Cerebellar nuclear complex (tissue), 1 donor: ENCODE measurements around the gene DAP3.
A peak's percentile ranks its signal among the peaks of the same experiment; 100 is the strongest.
"Not testable (repeated sequence)": the region's sequence is repeated elsewhere in the genome, so short reads cannot be mapped to it uniquely, and the experiment has no call there.

Experiments used
- DNase-seq, 2 experiments: peaks; one replicate each; lab custom pipeline; 2025; lab: John Stamatoyannopoulos, UW

The DAP3 gene

GRCh38 chr1:155718524-155719115 lies 29.7 kb downstream of the DAP3 start:
- not testable (repeated sequence) for DNase-seq

GRCh38 chr1:155719703-155720102 lies 30.8 kb downstream of the DAP3 start:
- DNase-seq: no peak

DNA sequence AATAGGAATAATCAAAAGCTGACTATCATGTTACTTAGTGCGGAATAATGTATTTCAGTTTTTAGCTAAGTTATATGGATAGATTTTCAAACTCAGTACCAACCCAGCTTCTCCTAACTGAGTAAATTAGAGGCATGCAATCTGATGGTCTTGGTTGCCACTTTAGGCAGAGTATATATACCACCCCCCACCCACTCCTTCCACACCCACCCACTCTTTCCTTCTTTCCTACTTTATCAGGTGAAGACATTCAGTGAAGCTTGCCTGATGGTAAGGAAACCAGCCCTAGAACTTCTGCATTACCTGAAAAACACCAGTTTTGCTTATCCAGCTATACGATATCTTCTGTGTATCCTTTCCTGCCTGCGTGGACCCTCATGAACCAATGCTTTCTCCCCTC lies 36.3 kb downstream of the DAP3 start:
- no peak for DNase-seq

- no peak for DNase-seq
Measured at GRCh38 chr1:155729031-155729898, 40.4 kb downstream of the DAP3 start.

- no peak for DNase-seq
Measured at GRCh38 chr1:155740995-155741394, 52.1 kb downstream of the DAP3 start.

DNA sequence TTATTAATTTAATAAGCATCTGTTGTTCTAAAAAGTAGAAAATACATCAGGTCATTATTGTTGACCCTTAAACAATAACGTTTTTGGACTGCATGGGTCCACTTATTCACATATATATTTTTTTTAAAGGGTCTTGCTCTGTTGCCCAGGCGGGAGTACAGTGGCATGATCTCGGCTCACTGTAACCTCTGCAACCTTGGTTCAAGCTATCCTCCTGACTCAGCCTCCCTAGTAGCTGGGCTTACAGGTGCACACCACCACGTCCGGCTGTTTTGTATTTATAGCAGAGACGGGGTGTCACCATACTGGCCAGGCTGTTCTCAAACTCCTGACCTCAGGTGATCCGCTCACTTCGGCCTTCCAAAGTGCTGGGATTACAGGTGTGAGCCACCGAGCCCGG lies 53.0 kb downstream of the DAP3 start:
- DNase-seq: no peak

DNA sequence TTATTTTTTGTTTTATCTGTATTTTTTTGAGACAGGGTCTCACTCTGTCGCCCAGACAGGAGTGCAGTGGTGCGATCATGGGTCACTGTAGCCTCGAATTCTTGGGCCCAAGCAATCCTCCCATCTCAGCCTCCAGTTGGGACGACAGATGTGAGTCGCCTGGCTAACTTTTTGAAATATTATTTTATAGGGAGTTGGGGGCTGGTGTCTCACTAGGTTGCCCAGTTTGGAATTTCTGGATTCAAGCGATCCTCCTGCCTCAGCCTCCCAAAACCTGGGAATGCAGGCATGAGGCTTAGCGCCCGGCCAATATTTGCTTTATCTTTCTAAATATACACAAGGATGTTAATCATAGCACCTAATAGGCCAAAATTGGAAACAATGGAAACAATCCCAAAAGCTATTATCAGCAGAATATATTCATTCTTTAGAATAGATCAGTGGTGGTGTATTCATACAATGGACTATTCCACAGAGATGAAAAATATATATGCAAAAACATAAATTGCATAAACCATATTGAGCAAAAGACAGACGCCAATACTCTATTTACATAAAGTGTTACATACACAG lies 55.9 kb downstream of the DAP3 start:
- no peak for DNase-seq

DNA sequence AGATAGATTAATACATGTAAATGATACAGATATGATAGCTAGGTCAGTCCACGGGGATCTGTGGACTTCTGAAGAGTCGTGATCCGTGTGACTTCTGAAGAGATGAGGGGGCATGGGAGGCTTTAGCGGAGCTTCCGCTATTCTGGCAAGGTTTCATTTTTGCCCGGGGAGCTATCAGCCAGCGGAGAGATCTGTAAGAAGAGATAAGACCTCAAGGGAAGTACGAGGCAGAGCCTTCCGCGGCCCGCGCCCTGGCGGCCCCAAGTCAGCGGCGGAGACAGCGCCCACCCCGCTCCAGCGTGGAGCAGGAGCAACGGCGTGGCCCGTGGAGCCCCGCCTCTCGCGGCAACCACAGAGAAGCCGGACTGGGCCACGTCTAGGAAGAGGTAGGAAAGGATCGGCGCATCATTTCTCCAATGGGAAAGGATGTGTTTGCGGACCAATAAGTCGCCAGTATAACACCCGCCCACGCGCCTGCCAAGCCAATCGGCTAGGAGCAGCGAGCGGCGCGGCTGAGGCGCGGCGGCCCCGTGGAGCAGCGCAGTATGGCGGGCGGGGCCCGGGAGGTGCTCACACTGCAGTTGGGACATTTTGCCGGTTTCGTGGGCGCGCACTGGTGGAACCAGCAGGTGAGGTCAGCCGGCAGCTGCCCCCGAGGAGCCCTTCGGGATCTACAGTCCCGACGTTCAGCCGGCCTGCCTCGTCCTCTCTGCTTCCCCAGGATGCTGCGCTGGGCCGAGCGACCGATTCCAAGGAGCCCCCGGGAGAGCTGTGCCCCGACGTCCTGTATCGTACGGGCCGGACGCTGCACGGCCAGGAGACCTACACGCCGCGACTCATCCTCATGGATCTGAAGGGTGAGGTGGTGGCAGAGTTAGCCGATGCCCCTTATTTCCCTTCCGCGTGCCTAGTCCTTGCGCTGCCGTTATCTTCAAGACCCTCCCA lies 56.7 kb downstream of the DAP3 start:
- DNase-seq: peak; percentile 77

GRCh38 chr1:155747586-155747985 lies 58.7 kb downstream of the DAP3 start:
- not testable (repeated sequence) for DNase-seq

DNA sequence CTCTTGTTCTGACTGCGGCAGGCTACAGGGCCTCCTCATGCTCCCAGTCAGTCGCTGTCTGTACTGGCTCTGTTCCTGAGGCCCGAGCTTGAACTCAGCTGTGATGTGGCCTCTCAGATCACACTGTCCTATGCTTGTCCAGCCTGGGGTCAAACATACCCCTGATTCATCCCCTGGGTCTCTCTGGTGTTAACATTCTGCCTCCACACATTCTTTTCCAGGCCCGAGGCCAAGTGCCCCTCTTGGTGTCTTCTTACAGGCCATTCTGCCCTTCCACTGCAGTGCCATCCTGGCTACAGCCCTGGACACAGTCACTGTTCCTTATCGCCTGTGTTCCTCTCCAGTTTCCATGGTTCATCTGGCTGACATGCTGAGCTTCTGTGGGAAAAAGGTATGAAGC lies 59.2 kb downstream of the DAP3 start:
- not testable (repeated sequence) for DNase-seq

DNA sequence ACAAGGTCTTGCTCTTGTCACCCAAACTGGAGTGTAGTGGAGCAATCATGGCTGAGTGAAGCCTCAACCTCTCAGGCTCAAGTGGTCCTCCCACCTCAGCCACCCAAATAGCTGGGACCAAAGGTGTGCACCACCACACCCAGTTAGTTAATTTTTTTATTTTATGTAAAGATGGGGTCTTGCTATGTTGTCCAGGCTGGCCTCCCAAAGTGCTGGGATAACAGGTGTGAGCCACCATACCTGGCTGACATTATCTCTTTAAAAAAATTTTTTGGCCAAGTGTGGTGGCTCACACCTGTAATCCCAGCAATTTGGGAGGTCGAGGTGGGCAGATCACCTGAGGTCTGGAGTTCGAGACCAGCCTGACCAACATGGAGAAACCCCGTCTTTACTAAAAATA lies 70.1 kb downstream of the DAP3 start:
- not testable (repeated sequence) for DNase-seq

GRCh38 chr1:155759966-155760630 lies 71.2 kb downstream of the DAP3 start:
- DNase-seq: no peak

DNA sequence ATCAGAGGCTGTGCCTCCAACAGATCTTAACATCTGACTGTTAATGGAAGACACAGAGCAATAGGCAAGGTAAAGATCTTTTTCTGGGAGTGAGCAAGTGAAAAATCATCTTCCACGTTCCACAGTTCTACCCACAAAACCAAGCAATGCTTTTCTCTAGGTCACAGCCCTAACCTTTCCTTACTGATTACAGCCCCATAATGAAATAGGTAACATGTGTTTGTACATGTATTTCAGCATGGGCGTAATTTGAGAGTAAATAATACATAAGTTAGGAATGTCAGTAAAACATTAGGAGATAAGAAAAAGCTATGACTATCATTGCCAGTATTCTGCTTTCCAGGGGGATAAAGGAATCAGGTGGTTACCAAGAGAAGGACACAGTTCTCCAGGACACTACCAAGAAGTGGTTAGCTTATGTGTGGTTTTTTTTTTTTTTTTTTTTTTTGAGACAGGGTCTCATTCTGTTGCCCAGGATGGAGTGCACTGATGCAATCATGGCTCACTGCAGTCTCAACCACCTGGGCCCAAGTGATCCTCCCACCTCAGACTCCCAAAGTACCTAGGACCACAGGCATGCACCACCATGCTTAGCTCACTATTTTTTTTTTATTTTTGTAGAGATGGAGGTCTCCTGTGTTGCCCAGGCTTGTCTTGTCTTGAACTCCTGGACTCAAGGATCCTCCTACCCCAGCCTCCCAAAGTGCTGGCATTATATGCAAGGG lies 72.0 kb downstream of the DAP3 start:
- DNase-seq: no peak

- DNase-seq: no peak
Measured at GRCh38 chr1:155761736-155762405, 73.0 kb downstream of the DAP3 start.

DNA sequence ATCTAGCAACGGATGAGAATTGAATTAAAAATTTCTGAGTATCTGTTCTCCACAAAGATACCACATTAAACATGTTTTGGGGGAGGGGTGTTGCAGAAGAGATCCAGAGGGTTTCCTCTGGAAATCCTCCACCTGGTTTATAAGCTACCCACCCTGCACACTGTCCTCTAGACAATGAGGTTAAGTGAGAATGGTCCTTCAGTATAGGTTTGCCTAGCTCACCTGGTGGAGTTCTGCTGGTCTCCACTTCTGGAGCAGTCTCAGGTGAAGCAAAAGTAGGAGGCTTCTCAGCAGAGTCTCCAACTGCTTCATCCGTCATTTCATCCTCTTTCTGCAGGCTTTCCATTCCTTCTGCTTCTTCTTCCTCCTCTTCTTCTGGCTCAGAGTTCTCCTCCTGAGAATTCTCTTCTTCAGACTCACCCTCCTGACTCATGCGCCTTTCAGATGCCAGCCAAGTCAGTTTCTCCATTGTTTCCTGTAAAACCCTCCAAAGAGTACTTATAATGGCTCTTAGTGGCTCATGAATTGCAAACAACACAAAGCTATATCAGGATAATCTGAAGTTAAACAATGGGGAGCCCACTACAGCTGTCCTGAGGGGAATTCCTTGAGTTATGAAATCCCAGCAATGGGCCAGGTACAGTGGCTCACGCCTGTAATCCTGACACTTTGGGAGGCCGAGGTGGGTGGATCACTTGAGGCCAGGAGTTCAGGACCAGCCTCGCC lies 74.4 kb downstream of the DAP3 start:
- not testable (repeated sequence) for DNase-seq

GRCh38 chr1:155763989-155764388 lies 75.1 kb downstream of the DAP3 start:
- not testable (repeated sequence) for DNase-seq

- DNase-seq: not testable (repeated sequence)
Measured at GRCh38 chr1:155767399-155767989, 78.6 kb downstream of the DAP3 start.

DNA sequence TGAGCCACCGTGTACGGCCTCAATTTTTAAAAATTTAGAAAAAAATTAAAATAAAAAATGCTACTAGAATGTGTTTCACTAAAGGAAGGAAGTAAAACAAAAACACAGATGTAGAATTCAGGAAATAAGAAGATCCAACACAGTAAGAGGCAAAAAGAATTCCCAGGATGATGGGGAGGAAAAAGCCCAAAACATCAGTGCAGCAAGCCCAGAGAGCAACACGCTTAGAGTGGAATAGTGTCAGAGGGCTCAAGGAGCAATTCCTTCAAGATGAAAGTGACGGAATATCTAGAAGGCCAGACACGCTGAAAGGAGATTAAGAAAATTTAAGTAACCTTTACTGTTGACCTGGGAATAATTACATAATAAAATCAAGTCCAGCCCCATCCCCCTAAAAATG lies 80.4 kb downstream of the DAP3 start:
- no peak for DNase-seq

- DNase-seq: no peak
Measured at GRCh38 chr1:155773221-155773620, 84.3 kb downstream of the DAP3 start.
